GM18868 (cell line): ENCODE measurements around the gene GMPR.
"Not testable (repeated sequence)": the region's sequence is repeated elsewhere in the genome, so short reads cannot be mapped to it uniquely, and the experiment has no call there.

Source experiments
- ATAC-seq: cut with Tn5 transposase; IDR thresholded peaks from one replicate; pipeline ENCODE4 v1.9.1; 2021; ENCODE audit warnings: mild to moderate bottlenecking, moderate library complexity; ENCODE audit not compliant: unreplicated experiment

Gene GMPR

DNA sequence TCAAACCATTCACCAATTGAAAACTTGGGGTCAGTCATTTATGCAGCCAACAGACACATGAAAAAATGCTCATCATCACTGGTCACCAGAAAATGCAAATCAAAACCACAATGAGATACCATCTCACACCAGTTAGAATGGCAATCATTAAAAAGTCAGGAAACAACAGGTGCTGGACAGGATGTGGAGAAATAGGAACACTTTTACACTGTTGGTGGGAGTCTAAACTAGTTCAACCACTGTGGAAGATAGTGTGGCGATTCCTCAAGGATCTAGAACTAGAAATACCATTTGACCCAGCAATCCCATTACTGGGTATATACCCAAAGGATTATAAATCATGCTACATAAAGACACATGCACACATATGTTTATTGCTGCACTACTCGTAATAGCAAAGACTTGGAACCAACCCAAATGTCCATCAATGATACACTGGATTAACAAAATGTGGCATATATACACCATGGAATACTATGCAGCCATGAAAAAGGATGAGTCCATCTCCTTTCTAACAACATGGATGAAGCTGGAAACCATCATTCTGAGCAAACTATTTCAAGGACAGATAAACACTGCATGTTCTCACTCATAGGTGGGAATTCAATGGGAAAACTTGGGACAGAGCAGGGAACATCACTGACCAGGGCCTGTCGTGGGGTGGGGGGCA is 13.2 kb upstream of the GMPR start:
- ATAC-seq: not testable (repeated sequence)

GRCh38 chr6:16226117-16227047 is 12.0 kb upstream of the GMPR start:
- ATAC-seq: not testable (repeated sequence)

GRCh38 chr6:16227048-16227562 is 11.3 kb upstream of the GMPR start:
- no peak for ATAC-seq

- ATAC-seq: no peak
Measured at GRCh38 chr6:16227605-16228004, 10.8 kb upstream of the GMPR start.

- ATAC-seq: no peak
Measured at GRCh38 chr6:16228043-16228442, 10.3 kb upstream of the GMPR start.

DNA sequence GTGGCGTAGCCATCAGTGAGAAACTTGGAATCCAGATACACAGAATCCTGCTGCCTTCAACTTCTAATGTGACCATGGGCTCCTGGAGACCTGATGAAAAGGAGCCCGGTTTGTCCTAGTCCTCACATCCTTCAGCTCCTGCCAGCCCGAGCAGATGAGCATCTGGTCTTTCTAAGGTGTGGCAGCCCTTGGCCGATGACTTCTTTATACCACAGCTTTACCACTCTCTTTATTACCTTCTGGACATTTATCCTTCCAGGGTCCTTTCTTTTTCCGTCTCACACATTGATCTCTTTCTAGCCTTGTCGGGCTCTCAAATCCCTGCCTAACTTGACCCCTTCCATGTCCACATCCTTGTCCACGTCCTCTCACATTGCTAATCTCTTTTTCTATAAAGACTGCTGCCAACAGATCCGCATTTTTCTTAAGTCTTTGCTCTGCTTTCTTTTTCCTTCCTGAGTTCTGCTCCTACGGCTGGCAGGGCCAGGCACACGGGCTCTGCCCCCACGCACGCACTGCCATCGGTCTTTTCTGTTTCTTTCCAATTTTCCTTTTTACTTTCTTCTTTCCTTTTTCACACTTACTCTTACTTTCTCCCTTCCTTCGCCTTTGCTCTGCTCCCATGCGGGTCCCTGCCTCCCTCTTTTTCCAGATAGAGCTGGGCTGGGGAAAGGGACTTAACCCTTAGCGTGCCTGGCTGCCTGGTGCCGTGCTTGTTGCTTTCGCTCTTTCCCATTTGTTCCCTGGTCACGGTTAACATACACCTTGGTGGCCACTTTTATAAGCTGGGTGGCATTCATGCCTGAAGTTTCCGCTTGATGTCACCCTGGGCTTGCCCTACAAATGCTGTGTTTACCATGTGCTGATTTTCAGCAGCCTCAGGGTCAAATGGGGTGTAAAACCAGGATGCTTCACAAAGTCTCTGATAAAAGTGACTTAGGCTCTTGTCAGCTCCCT is 9.4 kb upstream of the GMPR start:
- ATAC-seq: no peak

GRCh38 chr6:16229700-16230099 is 8.7 kb upstream of the GMPR start:
- no peak for ATAC-seq

DNA sequence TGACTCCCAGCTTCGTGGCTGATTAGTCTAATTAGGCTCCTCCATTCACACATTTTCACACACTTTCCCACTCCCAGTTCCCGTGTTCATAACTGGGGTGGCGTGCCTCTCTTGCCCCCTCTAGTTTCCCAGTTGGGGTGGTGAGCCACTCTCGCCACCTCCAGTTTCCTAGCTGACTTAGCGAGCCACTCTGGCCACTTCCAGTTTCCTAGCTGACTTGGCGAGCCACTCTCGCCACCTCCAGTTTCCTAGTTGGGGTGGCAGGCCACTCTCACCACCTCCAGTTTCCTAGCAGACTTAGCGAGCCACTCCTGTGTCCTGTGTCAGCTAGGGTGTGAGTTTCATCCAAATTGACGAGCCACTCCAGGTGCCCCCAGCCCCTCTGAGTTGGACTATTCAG is 7.4 kb upstream of the GMPR start:
- ATAC-seq: no peak

DNA sequence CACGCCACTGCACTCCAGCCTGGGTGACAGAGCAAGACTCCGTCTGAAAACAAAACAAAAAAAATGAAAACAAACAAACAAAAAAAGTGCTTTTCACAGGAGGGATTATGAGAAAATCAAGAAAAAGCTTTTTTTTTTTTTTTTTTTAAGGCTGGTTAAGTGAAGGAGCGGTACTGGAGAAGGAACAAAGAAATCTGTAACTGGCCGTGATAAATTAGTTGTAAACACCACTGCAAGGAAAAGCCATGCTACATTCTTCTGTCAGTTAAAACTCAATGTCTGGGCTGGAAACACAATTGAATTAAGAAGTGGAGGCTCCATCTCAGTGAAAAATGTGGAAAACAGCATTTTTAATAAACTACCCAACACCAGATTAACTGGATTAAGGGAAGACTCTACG is 6.3 kb upstream of the GMPR start:
- ATAC-seq: no peak

GRCh38 chr6:16236009-16236501 is 2.3 kb upstream of the GMPR start:
- ATAC-seq: no peak

DNA sequence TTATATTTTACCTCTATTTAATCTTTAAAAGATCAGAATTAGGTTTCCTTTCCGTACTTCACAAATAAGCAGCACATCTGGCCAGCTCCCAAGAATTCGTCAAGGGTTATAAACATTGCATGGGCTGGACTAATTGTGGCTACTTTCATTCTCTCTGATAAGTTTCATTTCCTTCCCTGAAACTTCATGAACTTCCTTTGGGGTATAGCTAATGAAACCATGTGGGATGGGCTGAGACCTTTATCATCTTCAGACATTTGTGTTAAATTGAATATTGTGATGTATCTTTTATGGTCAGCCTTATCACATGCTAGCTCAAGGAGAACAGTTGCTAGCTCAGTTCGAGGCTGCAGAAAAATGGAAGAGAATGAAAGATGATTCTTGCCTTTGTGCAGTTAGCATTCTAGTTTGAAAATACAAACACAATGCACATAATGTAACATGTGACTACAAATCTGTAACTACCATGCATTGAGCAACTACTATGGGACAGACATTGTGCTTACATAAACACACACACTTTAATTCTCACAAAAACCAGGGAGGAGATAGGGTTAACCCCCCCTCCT is 1.7 kb upstream of the GMPR start:
- ATAC-seq: peak; percentile 65

GRCh38 chr6:16237242-16237641 is 1.1 kb upstream of the GMPR start:
- no peak for ATAC-seq

DNA sequence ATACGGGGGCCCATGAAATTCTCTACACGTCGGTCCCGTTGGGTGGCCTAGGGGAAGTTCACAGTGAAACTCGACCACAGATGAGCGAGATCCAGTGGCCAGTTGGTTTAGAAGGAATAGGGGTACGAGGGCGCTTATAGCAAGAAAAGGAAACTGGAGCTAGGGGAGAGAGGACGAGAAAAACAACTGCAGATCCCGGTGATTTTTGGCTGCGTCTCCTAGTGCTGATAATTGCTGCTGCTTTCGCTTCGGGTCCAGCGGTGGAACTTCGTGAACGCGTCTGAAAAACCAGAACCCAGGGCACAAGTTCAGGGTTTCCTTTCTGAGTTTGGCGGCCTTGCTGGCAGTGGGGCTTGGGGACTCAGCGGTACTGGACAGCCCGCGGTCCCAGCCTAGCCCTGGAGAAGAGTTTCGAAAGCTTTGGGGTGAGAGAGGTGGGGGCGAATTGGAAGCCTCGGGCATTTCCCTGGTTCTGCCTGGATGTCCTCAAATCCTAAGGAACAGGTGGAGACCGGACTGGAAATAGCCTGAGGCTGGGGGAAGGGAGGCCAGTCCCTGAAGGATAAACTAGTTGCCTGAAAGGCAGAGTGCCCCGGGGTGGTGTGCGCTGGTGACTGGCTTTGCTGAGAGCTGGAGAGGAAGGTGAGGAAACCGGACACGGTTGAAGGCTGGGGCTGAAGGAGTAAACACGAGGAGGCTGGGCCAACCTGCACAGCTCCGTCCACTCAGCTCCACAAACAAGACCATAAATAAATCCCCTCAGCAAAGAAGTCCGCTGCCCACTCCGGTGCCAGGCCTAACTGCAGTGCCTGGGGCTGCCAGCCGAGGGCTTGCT is 793 bp downstream of the GMPR start:
- no peak for ATAC-seq

- ATAC-seq: peak; percentile 27
Measured at GRCh38 chr6:16239798-16240123, 1.4 kb downstream of the GMPR start.

DNA sequence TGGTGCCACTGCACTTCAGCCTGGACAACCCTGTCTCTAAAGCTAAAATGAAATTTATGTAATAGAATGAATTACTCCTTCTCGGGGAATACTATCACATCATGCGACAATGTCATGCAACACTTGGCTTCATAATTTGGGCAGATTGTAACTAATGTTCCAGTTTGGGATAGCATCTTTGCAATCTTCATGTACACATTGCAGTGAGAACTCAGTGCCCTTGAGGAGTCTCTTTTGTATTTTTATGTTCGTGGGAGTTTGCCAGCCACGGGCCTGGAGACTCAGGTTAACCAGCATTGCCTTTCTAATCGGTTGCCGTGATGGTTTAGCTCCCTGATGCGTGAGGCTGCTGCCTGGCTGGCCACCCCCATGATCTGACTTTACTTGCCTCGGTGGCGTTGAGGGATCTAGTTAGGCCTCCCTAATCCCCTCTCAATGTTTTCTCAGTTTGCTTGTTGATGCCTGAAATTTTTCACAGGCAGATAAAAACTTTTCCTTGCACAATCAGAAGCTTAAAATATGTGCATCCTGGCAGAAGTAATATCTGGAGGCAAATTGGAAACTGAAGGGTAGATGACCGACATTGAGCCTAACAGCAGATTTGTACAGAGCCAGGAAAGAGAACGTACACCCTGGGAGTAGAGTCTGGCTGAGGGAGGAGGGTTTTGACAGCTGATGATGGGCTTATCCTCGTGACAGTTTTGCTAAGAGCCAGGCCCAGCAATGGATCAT is 2.4 kb downstream of the GMPR start:
- no peak for ATAC-seq

DNA sequence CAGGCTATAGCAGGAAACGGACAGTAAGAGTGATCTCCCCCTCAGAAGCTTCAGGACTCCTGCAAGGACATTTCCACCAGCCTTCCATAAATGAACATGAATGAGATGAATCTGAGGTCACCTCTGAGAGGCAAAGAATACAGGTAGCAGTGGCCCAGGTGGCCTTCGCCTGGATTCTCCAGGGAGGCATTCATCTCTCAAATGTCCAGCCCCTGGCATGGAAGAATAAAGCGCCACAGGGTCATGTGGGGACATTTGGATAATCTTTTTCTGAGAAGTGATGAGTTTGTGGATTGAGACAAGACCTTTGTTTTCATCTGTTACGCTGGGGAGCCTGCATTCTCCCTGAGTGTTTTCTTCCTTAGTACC is 2.9 kb downstream of the GMPR start:
- no peak for ATAC-seq

DNA sequence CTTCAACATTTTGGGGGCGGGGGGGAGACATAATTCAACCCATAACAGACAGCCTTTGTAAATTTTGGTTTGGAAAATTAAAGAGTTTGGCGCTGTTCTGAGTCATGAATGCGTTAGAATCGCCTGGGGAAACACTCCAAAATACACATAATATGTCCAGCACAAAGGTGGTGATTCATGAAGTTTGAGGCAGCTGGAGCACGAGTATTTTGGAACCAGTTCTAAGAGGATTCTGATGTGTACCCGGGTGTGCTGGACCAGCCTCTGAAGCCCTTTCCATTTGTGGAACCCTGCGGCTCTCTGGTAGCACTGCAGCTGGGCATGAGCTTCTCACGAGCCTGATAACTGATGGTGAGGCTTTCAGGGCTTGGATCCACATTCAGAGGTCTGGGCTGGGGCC is 4.7 kb downstream of the GMPR start:
- ATAC-seq: no peak

GRCh38 chr6:16243664-16244063 is 5.3 kb downstream of the GMPR start:
- ATAC-seq: no peak

- ATAC-seq: no peak
Measured at GRCh38 chr6:16244446-16244845, 6.1 kb downstream of the GMPR start.
